ENCODE data around the gene PSMC1. TPM values are rescaled to one million over a fixed set of nuclear protein-coding genes. Genes with fewer than 3 reads are reported as not detected.

PSMC1 gene
- total and polyA plus RNA-seq, 2 experiments from 2014 or later = 112 to 139 TPM

DNA sequence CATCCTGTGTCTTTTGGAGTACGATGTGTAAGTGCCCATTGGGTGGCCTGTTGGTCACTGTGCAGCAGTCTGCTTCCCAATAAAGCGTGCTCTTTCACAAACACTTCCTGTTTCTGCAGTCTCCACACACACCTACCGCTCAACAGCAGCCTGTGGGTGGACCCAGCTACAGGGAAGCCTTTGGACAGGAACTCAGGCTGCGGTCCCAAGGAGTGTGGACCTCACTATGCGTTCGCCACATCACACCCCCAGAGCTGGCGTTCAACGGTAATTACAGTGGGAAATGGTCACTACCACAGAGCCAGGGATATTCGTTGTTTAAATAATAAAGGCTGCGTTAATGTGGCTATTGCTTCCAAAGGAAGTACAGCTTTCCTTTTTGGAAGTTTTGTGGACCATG lies 16.2 kb downstream of the PSMC1 start:
- DNase-seq (ENCODE audit: low spot score) (no peak), ATAC-seq (no peak)
- peaks cover 45% of the 10 kb centered on the region for H3K36me3 ChIP-seq (ENCODE audit: insufficient read depth)

More for the DNA sequence above, 16.2 kb downstream of the PSMC1 start:
- H3K4me1 Mint-ChIP-seq = no peaks in the 10 kb centered on the region
- Histone ChIP-seq H4K20me1 (replicated peaks; ENCODE audit: insufficient read depth) (peaks cover 6% of the 10 kb centered on the region; the same call in 1 of the 2 replicates), H3K4me2 (no peak overlapping the region), H3K79me2 (replicated peaks; ENCODE audit: insufficient read depth) (no peaks in the 10 kb centered on the region), H2AFZ (no peak overlapping the region), H3K9me2 (ENCODE audit: insufficient read depth) (no peaks in the 10 kb centered on the region), H3K27me3 (ENCODE audit: insufficient read depth) (no peaks in the 10 kb centered on the region), H3K27ac (ENCODE audit: low read depth) (no peak overlapping the region), H3F3A (replicated peaks; ENCODE audit: low read depth) (no peaks in the 10 kb centered on the region), H3K4me3 (no peak overlapping the region), H3K4me1 (ENCODE audit: insufficient read depth) (no peaks in the 10 kb centered on the region)
- no peak overlapping the region for H3K27ac Mint-ChIP-seq
- TF ChIP-seq CREB1 (CRISPR knock-in tag; IDR thresholded peaks at IDR 0.05; ENCODE audit: low read depth) (no peak), EZH2 (IDR thresholded peaks at IDR 0.05; ENCODE audit: low read depth, unreplicated experiment) (no peak), ZNF114 (CRISPR knock-in tag; IDR thresholded peaks at IDR 0.05) (no peak), POLR2AphosphoS5 (IDR thresholded peaks at IDR 0.05; ENCODE audit: low read depth) (no peak), JUNB (IDR thresholded peaks at IDR 0.05; ENCODE audit: unreplicated experiment) (no peak)
- TF ChIP-seq, protein P1, sequence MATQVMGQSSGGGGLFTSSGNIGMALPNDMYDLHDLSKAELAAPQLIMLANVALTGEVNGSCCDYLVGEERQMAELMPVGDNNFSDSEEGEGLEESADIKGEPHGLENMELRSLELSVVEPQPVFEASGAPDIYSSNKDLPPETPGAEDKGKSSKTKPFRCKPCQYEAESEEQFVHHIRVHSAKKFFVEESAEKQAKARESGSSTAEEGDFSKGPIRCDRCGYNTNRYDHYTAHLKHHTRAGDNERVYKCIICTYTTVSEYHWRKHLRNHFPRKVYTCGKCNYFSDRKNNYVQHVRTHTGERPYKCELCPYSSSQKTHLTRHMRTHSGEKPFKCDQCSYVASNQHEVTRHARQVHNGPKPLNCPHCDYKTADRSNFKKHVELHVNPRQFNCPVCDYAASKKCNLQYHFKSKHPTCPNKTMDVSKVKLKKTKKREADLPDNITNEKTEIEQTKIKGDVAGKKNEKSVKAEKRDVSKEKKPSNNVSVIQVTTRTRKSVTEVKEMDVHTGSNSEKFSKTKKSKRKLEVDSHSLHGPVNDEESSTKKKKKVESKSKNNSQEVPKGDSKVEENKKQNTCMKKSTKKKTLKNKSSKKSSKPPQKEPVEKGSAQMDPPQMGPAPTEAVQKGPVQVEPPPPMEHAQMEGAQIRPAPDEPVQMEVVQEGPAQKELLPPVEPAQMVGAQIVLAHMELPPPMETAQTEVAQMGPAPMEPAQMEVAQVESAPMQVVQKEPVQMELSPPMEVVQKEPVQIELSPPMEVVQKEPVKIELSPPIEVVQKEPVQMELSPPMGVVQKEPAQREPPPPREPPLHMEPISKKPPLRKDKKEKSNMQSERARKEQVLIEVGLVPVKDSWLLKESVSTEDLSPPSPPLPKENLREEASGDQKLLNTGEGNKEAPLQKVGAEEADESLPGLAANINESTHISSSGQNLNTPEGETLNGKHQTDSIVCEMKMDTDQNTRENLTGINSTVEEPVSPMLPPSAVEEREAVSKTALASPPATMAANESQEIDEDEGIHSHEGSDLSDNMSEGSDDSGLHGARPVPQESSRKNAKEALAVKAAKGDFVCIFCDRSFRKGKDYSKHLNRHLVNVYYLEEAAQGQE (IDR thresholded peaks at IDR 0.05; ENCODE audit: unreplicated experiment) = no peak
- TF ChIP-seq, protein P2, sequence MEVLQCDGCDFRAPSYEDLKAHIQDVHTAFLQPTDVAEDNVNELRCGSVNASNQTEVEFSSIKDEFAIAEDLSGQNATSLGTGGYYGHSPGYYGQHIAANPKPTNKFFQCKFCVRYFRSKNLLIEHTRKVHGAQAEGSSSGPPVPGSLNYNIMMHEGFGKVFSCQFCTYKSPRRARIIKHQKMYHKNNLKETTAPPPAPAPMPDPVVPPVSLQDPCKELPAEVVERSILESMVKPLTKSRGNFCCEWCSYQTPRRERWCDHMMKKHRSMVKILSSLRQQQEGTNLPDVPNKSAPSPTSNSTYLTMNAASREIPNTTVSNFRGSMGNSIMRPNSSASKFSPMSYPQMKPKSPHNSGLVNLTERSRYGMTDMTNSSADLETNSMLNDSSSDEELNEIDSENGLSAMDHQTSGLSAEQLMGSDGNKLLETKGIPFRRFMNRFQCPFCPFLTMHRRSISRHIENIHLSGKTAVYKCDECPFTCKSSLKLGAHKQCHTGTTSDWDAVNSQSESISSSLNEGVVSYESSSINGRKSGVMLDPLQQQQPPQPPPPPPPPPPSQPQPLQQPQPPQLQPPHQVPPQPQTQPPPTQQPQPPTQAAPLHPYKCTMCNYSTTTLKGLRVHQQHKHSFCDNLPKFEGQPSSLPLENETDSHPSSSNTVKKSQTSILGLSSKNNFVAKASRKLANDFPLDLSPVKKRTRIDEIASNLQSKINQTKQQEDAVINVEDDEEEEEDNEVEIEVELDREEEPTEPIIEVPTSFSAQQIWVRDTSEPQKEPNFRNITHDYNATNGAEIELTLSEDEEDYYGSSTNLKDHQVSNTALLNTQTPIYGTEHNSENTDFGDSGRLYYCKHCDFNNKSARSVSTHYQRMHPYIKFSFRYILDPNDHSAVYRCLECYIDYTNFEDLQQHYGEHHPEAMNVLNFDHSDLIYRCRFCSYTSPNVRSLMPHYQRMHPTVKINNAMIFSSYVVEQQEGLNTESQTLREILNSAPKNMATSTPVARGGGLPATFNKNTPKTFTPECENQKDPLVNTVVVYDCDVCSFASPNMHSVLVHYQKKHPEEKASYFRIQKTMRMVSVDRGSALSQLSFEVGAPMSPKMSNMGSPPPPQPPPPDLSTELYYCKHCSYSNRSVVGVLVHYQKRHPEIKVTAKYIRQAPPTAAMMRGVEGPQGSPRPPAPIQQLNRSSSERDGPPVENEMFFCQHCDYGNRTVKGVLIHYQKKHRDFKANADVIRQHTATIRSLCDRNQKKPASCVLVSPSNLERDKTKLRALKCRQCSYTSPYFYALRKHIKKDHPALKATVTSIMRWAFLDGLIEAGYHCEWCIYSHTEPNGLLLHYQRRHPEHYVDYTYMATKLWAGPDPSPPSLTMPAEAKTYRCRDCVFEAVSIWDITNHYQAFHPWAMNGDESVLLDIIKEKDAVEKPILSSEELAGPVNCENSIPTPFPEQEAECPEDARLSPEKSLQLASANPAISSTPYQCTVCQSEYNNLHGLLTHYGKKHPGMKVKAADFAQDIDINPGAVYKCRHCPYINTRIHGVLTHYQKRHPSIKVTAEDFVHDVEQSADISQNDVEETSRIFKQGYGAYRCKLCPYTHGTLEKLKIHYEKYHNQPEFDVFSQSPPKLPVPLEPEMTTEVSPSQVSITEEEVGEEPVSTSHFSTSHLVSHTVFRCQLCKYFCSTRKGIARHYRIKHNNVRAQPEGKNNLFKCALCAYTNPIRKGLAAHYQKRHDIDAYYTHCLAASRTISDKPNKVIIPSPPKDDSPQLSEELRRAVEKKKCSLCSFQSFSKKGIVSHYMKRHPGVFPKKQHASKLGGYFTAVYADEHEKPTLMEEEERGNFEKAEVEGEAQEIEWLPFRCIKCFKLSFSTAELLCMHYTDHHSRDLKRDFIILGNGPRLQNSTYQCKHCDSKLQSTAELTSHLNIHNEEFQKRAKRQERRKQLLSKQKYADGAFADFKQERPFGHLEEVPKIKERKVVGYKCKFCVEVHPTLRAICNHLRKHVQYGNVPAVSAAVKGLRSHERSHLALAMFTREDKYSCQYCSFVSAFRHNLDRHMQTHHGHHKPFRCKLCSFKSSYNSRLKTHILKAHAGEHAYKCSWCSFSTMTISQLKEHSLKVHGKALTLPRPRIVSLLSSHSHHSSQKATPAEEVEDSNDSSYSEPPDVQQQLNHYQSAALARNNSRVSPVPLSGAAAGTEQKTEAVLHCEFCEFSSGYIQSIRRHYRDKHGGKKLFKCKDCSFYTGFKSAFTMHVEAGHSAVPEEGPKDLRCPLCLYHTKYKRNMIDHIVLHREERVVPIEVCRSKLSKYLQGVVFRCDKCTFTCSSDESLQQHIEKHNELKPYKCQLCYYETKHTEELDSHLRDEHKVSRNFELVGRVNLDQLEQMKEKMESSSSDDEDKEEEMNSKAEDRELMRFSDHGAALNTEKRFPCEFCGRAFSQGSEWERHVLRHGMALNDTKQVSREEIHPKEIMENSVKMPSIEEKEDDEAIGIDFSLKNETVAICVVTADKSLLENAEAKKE (CRISPR knock-in tag; IDR thresholded peaks at IDR 0.05) = no peak
- TF ChIP-seq, protein P3, sequence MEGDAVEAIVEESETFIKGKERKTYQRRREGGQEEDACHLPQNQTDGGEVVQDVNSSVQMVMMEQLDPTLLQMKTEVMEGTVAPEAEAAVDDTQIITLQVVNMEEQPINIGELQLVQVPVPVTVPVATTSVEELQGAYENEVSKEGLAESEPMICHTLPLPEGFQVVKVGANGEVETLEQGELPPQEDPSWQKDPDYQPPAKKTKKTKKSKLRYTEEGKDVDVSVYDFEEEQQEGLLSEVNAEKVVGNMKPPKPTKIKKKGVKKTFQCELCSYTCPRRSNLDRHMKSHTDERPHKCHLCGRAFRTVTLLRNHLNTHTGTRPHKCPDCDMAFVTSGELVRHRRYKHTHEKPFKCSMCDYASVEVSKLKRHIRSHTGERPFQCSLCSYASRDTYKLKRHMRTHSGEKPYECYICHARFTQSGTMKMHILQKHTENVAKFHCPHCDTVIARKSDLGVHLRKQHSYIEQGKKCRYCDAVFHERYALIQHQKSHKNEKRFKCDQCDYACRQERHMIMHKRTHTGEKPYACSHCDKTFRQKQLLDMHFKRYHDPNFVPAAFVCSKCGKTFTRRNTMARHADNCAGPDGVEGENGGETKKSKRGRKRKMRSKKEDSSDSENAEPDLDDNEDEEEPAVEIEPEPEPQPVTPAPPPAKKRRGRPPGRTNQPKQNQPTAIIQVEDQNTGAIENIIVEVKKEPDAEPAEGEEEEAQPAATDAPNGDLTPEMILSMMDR (conservative IDR thresholded peaks at IDR 0.05; ENCODE audit: low read depth in 2 of 2) = no peak
- no peaks in the 10 kb centered on the region for H3K9me3 Mint-ChIP-seq
- peaks cover 4% of the 10 kb centered on the region for H3K27me3 Mint-ChIP-seq (ENCODE audit: insufficient read depth, low read depth, poor library complexity)
- no peak overlapping the region for H3K4me3 Mint-ChIP-seq
- H3K36me3 Mint-ChIP-seq (ENCODE audit: low read depth) = peaks cover 70% of the 10 kb centered on the region

Data from GM23338 (cell line).